Measurements from ENCODE around the gene ZNF385B. TPM values are rescaled to one million over a fixed set of nuclear protein-coding genes. Genes with fewer than 3 reads are reported as not detected.

Gene ZNF385B
- total and polyA plus RNA-seq, 10 of the 15 experiments (the other 5 are each of a cell fraction or from before 2014, with no cell fraction given): not detected

- FAIRE-seq: no peak
- H4K20me1 ChIP-seq (ENCODE audit: control insufficient read depth, insufficient read depth): no peaks in the 10 kb centered on the region
- SMC1A ChIA-PET (ENCODE audit: uncharacterized antibody, unreplicated experiment): no interaction called here
- BruUV-seq (replicated peaks): no TSS peak
- no peaks in the 10 kb centered on the region for H3K79me2 ChIP-seq (ENCODE audit: control insufficient read depth, insufficient read depth, low read length)
- intact Hi-C loops (cut with micrococcal nuclease; ENCODE audit: unreplicated experiment): no loop called here
- no peaks in the 10 kb centered on the region for H3K9me3 ChIP-seq (replicated peaks; ENCODE audit: control insufficient read depth, insufficient read depth, low read length)
- no peak overlapping the region for H3K27ac ChIP-seq (ENCODE audit: control insufficient read depth, insufficient read depth)
- H3K9ac ChIP-seq (ENCODE audit: control insufficient read depth, insufficient read depth, low read length): no peak overlapping the region
- TF ChIP-seq, protein P1, sequence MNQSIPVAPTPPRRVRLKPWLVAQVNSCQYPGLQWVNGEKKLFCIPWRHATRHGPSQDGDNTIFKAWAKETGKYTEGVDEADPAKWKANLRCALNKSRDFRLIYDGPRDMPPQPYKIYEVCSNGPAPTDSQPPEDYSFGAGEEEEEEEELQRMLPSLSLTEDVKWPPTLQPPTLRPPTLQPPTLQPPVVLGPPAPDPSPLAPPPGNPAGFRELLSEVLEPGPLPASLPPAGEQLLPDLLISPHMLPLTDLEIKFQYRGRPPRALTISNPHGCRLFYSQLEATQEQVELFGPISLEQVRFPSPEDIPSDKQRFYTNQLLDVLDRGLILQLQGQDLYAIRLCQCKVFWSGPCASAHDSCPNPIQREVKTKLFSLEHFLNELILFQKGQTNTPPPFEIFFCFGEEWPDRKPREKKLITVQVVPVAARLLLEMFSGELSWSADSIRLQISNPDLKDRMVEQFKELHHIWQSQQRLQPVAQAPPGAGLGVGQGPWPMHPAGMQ (IDR thresholded peaks at IDR 0.05; ENCODE audit: borderline replicate concordance): no peak
- TF ChIP-seq TBL1XR1 (IDR thresholded peaks at IDR 0.05; ENCODE audit: low read depth, low read length) (no peak), ZSCAN29 (IDR thresholded peaks at IDR 0.05) (no peak), REST (IDR thresholded peaks at IDR 0.05; ENCODE audit: low read depth, low read length) (no peak), EGR1 (IDR thresholded peaks at IDR 0.05; ENCODE audit: borderline replicate concordance in 1 of 2, low read depth in 2 of 2, low read length in 2 of 2) (no peak), CBX5 (IDR thresholded peaks at IDR 0.05; ENCODE audit: low read depth) (no peak), MEF2A (IDR thresholded peaks at IDR 0.05; ENCODE audit: insufficient read depth, low read depth, low read length) (no peak), SREBF2 (IDR thresholded peaks at IDR 0.05; ENCODE audit: low read length) (no peak), STAT1 (conservative IDR thresholded peaks at IDR 0.05) (no peak), DPF2 (IDR thresholded peaks at IDR 0.05) (no peak), MEF2B (IDR thresholded peaks at IDR 0.05; ENCODE audit: partially characterized antibody, poor library complexity, severe bottlenecking) (no peak), ZNF274 (IDR thresholded peaks at IDR 0.05; ENCODE audit: insufficient read depth, insufficient read length) (no peak), ZNF207 (IDR thresholded peaks at IDR 0.05; ENCODE audit: borderline replicate concordance) (no peak), CEBPB (IDR thresholded peaks at IDR 0.05; ENCODE audit: borderline replicate concordance in 1 of 2, low read depth in 2 of 2, low read length in 2 of 2) (no peak), CHD1 (IDR thresholded peaks at IDR 0.05; ENCODE audit: low read depth, low read length) (no peak)
- in situ Hi-C loops (cut with MboI): no loop called here
- WGBS (ENCODE audit: insufficient coverage, insufficient replicate concordance, low lambda C conversion rate, missing lambda C conversion rate): 0% methylated on average over 2 of the region's 2 CpGs
- DNase-seq (ENCODE audit: low read depth, low spot score): no peak
- POLR2A ChIA-PET: no interaction called here
- no peaks in the 10 kb centered on the region for H3K36me3 ChIP-seq (ENCODE audit: control insufficient read depth in 2 of 2, insufficient read depth in 2 of 2, low read length in 1 of 2)
- RAD21 ChIA-PET (ENCODE audit: unreplicated experiment): no interaction called here
- no peaks in the 10 kb centered on the region for H3K4me1 ChIP-seq (ENCODE audit: control insufficient read depth, insufficient read depth, low read length)
- no peak overlapping the region for H2AFZ ChIP-seq (ENCODE audit: control insufficient read depth, low read depth, low read length)
- no peak for ATAC-seq
- no peak overlapping the region for H3K4me2 ChIP-seq (ENCODE audit: control insufficient read depth, insufficient read depth)
- CTCF ChIA-PET: no interaction called here
- H3K4me3 ChIP-seq: no peak overlapping the region
- no peaks in the 10 kb centered on the region for H3K27me3 ChIP-seq (replicated peaks in 1 of 2; ENCODE audit: control insufficient read depth in 2 of 2, insufficient read depth in 2 of 2, low read length in 1 of 2)
These were observed 372.8 kb downstream of the ZNF385B start for GRCh38 chr2:179488563-179488962.
